HepG2 (cell line): Measurements from ENCODE around the gene PDRG1. TPM values are rescaled to one million over a fixed set of nuclear protein-coding genes. Genes with fewer than 3 reads are reported as not detected.

ENCODE experiments used
- BRD4 ChIP-seq: sonication (generic); formaldehyde crosslinking; IDR thresholded peaks from 2 replicates; pipeline ENCODE4 v1.4.0; 2020; ENCODE audit warnings: missing genetic modification reagents
- CENPX ChIP-seq: sonication (generic); formaldehyde crosslinking; IDR thresholded peaks from 2 replicates; pipeline ENCODE4 v1.9.0; 2021; ENCODE audit warnings: mild to moderate bottlenecking, missing genetic modification reagents, moderate library complexity
- ETV6 ChIP-seq: sonication (generic); formaldehyde crosslinking; conservative IDR thresholded peaks from 2 replicates; pipeline ENCODE4 v1.4.0; 2020; ENCODE audit warnings: missing genetic modification reagents
- HOMEZ ChIP-seq: IDR thresholded peaks from 2 replicates; pipeline ENCODE4 v1.6.1; 2016; ENCODE audit warnings: low read depth
- NFIB ChIP-seq: sonication (generic); formaldehyde crosslinking; IDR thresholded peaks from 2 replicates; pipeline ENCODE4 v1.9.0; 2021; ENCODE audit warnings: missing genetic modification reagents, mild to moderate bottlenecking, borderline replicate concordance
- NKX3-1 ChIP-seq: sonication (generic); formaldehyde crosslinking; IDR thresholded peaks from 2 replicates; pipeline ENCODE4 v1.5.0; 2020; ENCODE audit warnings: missing genetic modification reagents
- ZKSCAN1 ChIP-seq: fragments of 150-350 bp; IDR thresholded peaks from 2 replicates; pipeline ENCODE4 v1.6.1; 2014; ENCODE audit warnings: low read length
- ZNF296 ChIP-seq: sonication (generic); formaldehyde crosslinking; conservative IDR thresholded peaks from 2 replicates; pipeline ENCODE4 v1.5.0; 2020; ENCODE audit warnings: mild to moderate bottlenecking, missing genetic modification reagents
- ZNF547 ChIP-seq: sonication (generic); formaldehyde crosslinking; IDR thresholded peaks from 2 replicates; pipeline ENCODE4 v1.5.1; 2020; ENCODE audit warnings: mild to moderate bottlenecking, missing genetic modification reagents
- polyA plus RNA-seq, 8 experiments: library from polyadenylated mRNA; depleted of rRNA in 3 of 8; stranded (reverse) in 7 of 8; unstranded in 1 of 8; fragments of >200 nt; fragmentation: Illumina TruSeq in 4 of 8; extraction: Trizol in 4 of 8; gene quantifications; 2 replicates each; pipeline versions ENCODE4 v1.2.1 to v1.2.3, GENCODE V29; 2011 to 2016; ENCODE audit warnings: low read depth in 4 of 8, missing spikeins in 1 of 8, mixed read lengths in 1 of 8; ENCODE audit not compliant: insufficient read depth in 1 of 8
- total RNA-seq, 5 experiments: library from RNA; depleted of rRNA; stranded (reverse); fragments of >200 nt; fragmentation: Illumina TruSeq; extraction: Trizol; gene quantifications; 2 replicates each; pipeline ENCODE4 v1.2.3, GENCODE V29; 2016; ENCODE audit warnings: low read depth in 1 of 5
- TF ChIP-seq, protein P1 (sequence below), 2 experiments: fragments of 450-650 bp in 1 of 2; sonication (generic) in 1 of 2; formaldehyde crosslinking; IDR thresholded peaks; 2 replicates each; pipeline versions ENCODE4 v1.5.0 to v1.8.0; 2020 to 2022; ENCODE audit warnings: mild to moderate bottlenecking in 1 of 2, missing genetic modification reagents in 1 of 2
- TF ChIP-seq, protein P2 (sequence below): sonication (generic); formaldehyde crosslinking; IDR thresholded peaks from 2 replicates; pipeline ENCODE4 v1.8.0; 2023; ENCODE audit warnings: mild to moderate bottlenecking, missing genetic modification reagents
- TF ChIP-seq, protein P3 (sequence below): sonication (generic); formaldehyde crosslinking; IDR thresholded peaks from 2 replicates; pipeline ENCODE4 v1.8.1; 2022; ENCODE audit warnings: mild to moderate bottlenecking, missing genetic modification reagents
- TF ChIP-seq, protein P4 (sequence below): sonication (generic); formaldehyde crosslinking; IDR thresholded peaks from 2 replicates; pipeline ENCODE4 v1.4.0; 2020; ENCODE audit warnings: missing genetic modification reagents, borderline replicate concordance

PDRG1 gene
- total and polyA plus RNA-seq, 2 of the 13 experiments (the other 11 are each of a cell fraction or from before 2014, with no cell fraction given), result 16.6 to 18.0 TPM

DNA sequence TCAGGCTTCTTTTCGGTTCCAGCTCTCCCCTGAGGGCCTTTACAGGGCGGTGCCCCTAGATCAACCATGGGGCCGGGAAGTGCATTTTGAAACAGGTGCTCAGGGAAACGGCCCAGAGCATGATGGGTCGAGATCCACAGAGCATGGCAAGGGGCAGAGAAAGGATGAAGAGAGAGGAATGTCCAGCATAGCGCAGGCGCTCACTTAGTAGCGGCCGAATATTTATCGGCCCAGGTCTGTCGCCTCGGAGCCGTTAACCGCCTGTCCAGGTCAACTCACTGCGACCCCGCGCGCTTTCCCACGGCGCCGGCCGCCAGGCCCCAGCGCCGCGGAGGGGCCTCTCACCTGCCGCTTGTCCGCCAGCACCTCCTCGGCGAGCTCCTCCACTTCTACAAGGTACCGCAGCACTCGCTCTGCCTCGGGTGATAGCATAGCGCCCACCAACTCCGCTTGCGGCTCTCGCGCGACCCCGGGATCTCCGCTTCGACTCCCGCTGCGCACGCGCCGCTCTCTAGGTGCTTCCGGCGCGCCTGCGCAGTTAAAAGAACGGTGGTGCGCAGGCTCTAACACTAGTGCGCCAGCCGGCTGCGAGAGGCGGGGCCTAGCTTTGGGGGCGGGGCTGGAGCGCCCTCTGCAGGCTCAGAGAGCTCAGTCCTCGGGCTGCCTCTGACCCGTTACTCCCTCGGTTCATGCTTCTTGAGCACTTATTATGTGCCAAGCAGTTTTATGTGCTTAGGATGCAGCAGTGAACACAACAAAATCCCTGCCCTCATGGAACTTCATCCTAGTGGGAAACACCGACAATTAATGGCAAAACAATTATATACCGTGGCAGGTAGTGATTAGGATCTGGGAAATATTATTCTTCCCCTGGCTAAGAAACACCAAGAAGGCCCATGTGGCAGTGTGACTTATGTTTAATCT is at the start of gene PDRG1 (continued):
- TF ChIP-seq ZKSCAN1 (peak; percentile 56; the same call in 1 of the 2 replicates), HOMEZ (peak; percentile 57; the same call in 1 of the 2 replicates), ETV6 (CRISPR knock-in tag) (peak; percentile 56), BRD4 (CRISPR knock-in tag) (peak; percentile 89), NKX3-1 (CRISPR knock-in tag) (peak; percentile 96), ZNF296 (CRISPR knock-in tag) (no peak; the same call in 1 of the 2 replicates), ZNF547 (CRISPR knock-in tag) (peak; percentile 96), CENPX (no peak), NFIB (no peak)
- TF ChIP-seq, protein P1, sequence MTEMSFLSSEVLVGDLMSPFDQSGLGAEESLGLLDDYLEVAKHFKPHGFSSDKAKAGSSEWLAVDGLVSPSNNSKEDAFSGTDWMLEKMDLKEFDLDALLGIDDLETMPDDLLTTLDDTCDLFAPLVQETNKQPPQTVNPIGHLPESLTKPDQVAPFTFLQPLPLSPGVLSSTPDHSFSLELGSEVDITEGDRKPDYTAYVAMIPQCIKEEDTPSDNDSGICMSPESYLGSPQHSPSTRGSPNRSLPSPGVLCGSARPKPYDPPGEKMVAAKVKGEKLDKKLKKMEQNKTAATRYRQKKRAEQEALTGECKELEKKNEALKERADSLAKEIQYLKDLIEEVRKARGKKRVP (CRISPR knock-in tag; IDR thresholded peaks at IDR 0.05), result peak in 1 of 2 experiments; percentile 44; a peak in 1 of 4 replicates
- TF ChIP-seq, protein P2, sequence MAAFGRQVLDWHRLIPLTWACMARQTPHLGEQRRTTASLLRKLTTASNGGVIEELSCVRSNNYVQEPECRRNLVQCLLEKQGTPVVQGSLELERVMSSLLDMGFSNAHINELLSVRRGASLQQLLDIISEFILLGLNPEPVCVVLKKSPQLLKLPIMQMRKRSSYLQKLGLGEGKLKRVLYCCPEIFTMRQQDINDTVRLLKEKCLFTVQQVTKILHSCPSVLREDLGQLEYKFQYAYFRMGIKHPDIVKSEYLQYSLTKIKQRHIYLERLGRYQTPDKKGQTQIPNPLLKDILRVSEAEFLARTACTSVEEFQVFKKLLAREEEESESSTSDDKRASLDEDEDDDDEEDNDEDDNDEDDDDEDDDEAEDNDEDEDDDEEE (CRISPR knock-in tag), result no peak
- TF ChIP-seq, protein P3, sequence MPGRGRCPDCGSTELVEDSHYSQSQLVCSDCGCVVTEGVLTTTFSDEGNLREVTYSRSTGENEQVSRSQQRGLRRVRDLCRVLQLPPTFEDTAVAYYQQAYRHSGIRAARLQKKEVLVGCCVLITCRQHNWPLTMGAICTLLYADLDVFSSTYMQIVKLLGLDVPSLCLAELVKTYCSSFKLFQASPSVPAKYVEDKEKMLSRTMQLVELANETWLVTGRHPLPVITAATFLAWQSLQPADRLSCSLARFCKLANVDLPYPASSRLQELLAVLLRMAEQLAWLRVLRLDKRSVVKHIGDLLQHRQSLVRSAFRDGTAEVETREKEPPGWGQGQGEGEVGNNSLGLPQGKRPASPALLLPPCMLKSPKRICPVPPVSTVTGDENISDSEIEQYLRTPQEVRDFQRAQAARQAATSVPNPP (CRISPR knock-in tag), result no peak
- TF ChIP-seq, protein P4, sequence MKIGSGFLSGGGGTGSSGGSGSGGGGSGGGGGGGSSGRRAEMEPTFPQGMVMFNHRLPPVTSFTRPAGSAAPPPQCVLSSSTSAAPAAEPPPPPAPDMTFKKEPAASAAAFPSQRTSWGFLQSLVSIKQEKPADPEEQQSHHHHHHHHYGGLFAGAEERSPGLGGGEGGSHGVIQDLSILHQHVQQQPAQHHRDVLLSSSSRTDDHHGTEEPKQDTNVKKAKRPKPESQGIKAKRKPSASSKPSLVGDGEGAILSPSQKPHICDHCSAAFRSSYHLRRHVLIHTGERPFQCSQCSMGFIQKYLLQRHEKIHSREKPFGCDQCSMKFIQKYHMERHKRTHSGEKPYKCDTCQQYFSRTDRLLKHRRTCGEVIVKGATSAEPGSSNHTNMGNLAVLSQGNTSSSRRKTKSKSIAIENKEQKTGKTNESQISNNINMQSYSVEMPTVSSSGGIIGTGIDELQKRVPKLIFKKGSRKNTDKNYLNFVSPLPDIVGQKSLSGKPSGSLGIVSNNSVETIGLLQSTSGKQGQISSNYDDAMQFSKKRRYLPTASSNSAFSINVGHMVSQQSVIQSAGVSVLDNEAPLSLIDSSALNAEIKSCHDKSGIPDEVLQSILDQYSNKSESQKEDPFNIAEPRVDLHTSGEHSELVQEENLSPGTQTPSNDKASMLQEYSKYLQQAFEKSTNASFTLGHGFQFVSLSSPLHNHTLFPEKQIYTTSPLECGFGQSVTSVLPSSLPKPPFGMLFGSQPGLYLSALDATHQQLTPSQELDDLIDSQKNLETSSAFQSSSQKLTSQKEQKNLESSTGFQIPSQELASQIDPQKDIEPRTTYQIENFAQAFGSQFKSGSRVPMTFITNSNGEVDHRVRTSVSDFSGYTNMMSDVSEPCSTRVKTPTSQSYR (CRISPR knock-in tag), result peak; percentile 32; the same call in 1 of the 2 replicates
